GM19025 (cell line): ENCODE results near the gene GPER1.

ENCODE experiments used
- ATAC-seq: cut with Tn5 transposase; IDR thresholded peaks from one replicate; pipeline ENCODE4 v1.9.1; 2021; ENCODE audit warnings: mild to moderate bottlenecking, low read depth, moderate library complexity; ENCODE audit not compliant: unreplicated experiment

Gene GPER1

GRCh38 chr7:1101563-1102431 is 13.9 kb downstream of the GPER1 start:
- ATAC-seq: no peak

GRCh38 chr7:1103009-1103788 is 15.3 kb downstream of the GPER1 start:
- peak; percentile 57 for ATAC-seq

- ATAC-seq: no peak
These were observed 16.0 kb downstream of the GPER1 start for GRCh38 chr7:1103789-1104515.

GRCh38 chr7:1104516-1105179 is 16.7 kb downstream of the GPER1 start:
- no peak for ATAC-seq

- ATAC-seq: no peak
These were observed 17.3 kb downstream of the GPER1 start for GRCh38 chr7:1105189-1105588.

DNA sequence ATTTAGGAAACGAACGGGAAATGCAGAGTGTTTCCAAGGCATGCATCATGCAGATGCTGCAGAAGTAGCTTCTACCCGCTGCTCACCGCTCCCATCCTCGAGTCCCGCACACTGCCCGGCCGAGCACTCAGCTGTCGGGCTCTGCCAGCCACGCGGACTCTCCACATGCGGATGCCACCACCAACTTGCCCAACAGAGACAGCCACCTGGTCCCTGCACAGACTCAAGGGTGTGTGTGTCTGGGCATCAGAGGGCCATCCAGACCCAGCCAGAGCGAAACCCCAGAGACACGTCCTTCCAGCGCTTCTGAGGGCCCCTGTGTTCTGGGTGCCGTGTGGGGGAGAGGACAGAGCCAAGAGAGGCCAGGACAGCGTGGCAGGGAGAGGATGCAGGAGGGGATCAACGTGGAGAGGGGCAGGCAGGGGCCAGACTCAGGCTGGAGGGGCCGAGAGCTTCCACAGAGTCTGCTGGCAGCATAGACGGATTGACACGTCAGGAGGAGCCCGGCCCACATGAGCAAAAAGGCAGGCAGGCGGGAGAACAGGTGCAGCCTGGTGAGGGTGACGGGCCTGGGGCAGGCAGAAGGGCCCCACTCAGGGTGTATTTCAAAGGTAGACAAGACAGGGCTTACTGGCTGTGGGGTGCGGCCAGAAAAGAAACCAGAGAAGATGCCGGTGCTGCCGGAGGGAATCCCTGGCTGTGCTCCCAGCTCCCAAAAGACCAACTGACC is 18.3 kb downstream of the GPER1 start:
- no peak for ATAC-seq

DNA sequence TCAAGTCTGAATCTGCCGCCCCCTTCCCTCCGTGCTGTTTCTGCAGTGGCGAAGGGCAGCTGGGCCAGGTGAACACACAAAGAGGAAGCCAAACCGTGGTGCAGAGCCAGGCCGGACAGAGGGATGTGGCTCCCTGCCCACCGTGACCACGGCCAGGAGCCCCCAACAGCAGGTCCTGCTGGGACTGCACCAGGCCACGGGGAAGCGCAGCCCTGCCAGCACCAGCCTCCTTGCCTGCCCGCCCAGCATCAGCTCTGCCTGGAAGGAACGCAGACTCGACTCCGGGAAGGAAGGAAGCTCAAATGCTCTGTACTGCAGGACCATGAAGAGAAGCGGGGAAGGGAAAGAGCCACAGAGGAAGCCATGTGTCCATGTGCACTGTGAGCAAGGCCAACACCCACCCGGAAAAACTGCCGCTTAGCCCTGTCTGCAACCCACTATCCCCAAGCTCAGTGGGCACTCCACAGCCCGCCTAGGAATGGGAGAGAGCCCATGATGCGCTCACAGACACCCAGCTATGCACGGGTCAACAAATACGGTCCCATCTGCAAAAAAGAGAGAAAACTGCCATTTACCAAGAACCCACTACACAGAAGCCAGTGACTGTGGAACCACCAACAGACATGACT is 19.0 kb downstream of the GPER1 start:
- ATAC-seq: no peak

GRCh38 chr7:1108264-1108920 is 20.5 kb downstream of the GPER1 start:
- ATAC-seq: no peak

- ATAC-seq: no peak
These were observed 21.8 kb downstream of the GPER1 start for GRCh38 chr7:1109581-1110310.

DNA sequence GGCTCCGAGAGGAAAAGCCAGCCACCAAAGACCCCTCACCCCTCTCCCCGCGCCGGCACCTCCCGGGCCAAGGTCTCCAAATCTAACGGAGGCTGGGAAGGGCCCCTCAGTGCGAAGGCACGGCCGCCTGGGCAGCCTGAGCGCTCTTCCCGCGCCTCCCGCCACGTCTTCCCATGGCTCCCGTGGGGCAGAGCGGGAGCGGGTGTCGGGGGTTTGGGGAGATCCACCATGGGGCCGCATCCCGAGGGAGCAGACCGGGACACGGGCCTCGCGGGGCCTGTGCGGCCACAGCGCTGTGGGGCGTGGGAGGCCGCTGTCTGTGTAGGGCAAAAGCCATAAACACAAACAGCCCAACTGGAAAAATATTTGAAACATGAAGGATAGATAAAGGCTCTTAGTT is 22.4 kb downstream of the GPER1 start:
- no peak for ATAC-seq

- no peak for ATAC-seq
These were observed 23.2 kb downstream of the GPER1 start for GRCh38 chr7:1111156-1111555.

DNA sequence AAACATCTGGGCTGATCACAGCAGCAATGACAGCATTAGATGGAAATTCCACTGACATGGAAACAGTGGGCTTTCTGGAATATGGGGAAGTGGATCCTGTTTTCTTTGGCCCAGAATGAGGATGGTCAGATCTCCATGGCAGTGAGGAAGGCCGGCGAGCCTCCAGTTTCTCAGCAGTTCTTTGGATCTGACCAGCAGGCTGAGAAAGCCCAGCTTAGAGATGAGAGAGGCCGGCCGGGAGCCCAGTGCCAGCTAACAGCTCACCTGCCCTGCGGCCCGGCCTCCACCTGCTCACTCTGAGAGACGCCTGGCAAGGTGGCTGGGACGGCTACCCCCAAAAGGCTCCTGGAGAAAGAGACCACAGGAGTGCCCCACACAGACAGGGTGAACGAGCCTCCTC is 24.2 kb downstream of the GPER1 start:
- no peak for ATAC-seq

DNA sequence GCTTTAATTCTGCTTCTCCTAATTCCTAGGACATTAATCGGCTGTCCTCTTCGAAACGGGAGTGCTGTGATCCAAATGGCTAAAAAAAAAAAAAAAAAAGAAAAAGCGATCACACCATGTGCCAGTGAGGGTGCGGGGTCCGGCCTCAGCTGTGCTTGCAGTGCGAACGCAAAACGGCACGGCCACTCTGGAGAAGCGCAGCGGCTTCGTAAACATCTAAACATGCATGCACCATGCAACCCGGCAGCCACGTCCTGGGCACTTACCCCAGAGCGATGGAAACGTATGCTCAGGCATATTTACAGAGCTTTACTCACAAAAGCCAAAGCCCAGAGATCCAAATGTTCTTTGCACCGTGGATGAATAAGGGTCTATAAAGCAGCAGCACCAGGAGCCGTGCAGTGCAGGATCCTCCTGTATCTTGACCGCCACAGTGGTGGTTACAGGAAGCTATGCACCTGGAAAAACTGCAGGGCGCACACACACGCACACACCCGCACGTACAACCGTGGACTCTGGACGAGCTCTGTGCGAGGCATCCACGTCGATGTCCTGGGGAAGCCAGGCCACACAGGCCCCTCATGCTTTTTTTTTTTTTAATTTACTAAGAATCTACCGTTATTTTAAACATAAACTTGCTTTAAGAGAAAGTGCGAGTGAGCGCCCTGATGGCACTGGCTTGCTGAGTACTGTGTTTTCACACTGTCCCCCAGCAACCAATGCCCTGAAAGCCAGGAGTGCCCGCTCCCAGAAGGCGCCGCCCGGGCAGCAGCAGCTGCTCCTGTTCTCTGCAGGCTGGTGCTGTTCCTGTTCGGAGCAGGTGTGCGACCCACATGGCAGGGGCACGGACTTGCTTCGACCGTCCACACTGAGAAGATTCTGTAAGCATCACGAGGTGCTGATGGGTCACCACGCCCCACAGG is 25.0 kb downstream of the GPER1 start:
- no peak for ATAC-seq

DNA sequence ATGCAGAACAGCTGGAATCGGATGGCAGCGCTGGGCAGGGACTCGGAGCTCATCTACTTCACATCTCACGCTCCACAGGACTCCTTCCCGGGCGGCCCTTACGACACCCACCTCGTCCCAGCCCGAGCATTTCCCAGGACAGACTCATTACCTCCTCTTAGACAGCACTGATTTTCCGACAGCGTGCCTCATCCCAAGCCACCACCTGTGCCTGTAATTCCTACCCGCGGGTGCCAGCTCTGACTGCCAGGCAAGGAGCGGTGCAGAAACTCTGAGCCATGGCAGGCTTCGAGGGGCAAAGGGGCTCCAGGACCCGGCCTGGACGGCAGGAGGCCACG is 25.6 kb downstream of the GPER1 start:
- no peak for ATAC-seq

GRCh38 chr7:1114088-1114487 is 26.2 kb downstream of the GPER1 start:
- ATAC-seq: no peak

GRCh38 chr7:1114505-1114904 is 26.6 kb downstream of the GPER1 start:
- ATAC-seq: no peak
